GM23338 (cell line): ENCODE data around the gene OGA. TPM values are rescaled to one million over a fixed set of nuclear protein-coding genes. Genes with fewer than 3 reads are reported as not detected.

Experiments
- ATAC-seq: fragments of 200-7000 bp; cut with Tn5 transposase; 3 replicates; pipeline ENCODE4 v1.9.1; 2020
- DNase-seq: peaks from one replicate; pipeline ENCODE4 v3.0.0-alpha.2; 2015; ENCODE audit warnings: low spot score
- H2AFZ ChIP-seq: fragments of 200-600 bp; sonication (generic); 2 replicates; pipeline ENCODE4 v1.8.0; 2016; ENCODE audit warnings: antibody characterized with exemption, mild to moderate bottlenecking, moderate library complexity
- H3F3A ChIP-seq: fragments of 200-600 bp; sonication (generic); replicated peaks from 2 replicates; pipeline ENCODE4 v1.8.0; 2017; ENCODE audit warnings: antibody characterized with exemption, mixed run types, low read depth
- H3K27ac ChIP-seq: fragments of 200-600 bp; sonication (generic); 2 replicates; pipeline ENCODE4 v1.6.1; 2016; ENCODE audit warnings: low read depth
- H3K27me3 ChIP-seq: fragments of 200-600 bp; sonication (generic); 2 replicates; pipeline ENCODE4 v1.8.0; 2016; ENCODE audit warnings: mild to moderate bottlenecking, mixed run types, moderate library complexity; ENCODE audit not compliant: insufficient read depth
- H3K36me3 ChIP-seq: fragments of 200-600 bp; sonication (generic); 2 replicates; pipeline ENCODE4 v1.8.0; 2016; ENCODE audit warnings: mild to moderate bottlenecking; ENCODE audit not compliant: insufficient read depth
- H3K4me1 ChIP-seq: fragments of 200-600 bp; sonication (generic); 2 replicates; pipeline ENCODE4 v1.8.0; 2016; ENCODE audit warnings: mild to moderate bottlenecking, moderate library complexity; ENCODE audit not compliant: insufficient read depth
- H3K4me2 ChIP-seq: fragments of 200-600 bp; sonication (generic); 2 replicates; pipeline ENCODE4 v1.7.1; 2017; ENCODE audit warnings: mixed run types
- H3K4me3 ChIP-seq: fragments of 200-600 bp; sonication (generic); 2 replicates; pipeline ENCODE4 v1.6.1; 2016; ENCODE audit warnings: mixed run types
- H3K79me2 ChIP-seq: fragments of 200-600 bp; sonication (generic); replicated peaks from 2 replicates; pipeline ENCODE4 v1.8.0; 2017; ENCODE audit warnings: mild to moderate bottlenecking; ENCODE audit not compliant: insufficient read depth
- H3K9me2 ChIP-seq: fragments of 200-600 bp; sonication (generic); 2 replicates; pipeline ENCODE4 v1.8.0; 2017; ENCODE audit not compliant: insufficient read depth
- H4K20me1 ChIP-seq: fragments of 200-600 bp; sonication (generic); replicated peaks from 2 replicates; pipeline ENCODE4 v1.8.0; 2017; ENCODE audit warnings: mild to moderate bottlenecking; ENCODE audit not compliant: insufficient read depth
- H3K27ac Mint-ChIP-seq: 2 replicates; pipeline ENCODE4 v1.8.0; 2020; ENCODE audit warnings: inconsistent platforms, mild to moderate bottlenecking, moderate library complexity, mixed read lengths
- H3K27me3 Mint-ChIP-seq: 3 replicates; pipeline ENCODE4 v1.8.0; 2022; ENCODE audit warnings: low read depth, mild to moderate bottlenecking, moderate library complexity, mixed read lengths, inconsistent platforms; ENCODE audit not compliant: insufficient read depth, poor library complexity
- H3K36me3 Mint-ChIP-seq: 3 replicates; pipeline ENCODE4 v1.8.0; 2021; ENCODE audit warnings: low read depth, mild to moderate bottlenecking, inconsistent platforms, moderate library complexity, mixed read lengths
- H3K4me1 Mint-ChIP-seq: 3 replicates; pipeline ENCODE4 v1.8.0; 2020; ENCODE audit warnings: mild to moderate bottlenecking, inconsistent platforms, mixed read lengths
- H3K4me3 Mint-ChIP-seq: 3 replicates; pipeline ENCODE4 v1.8.0; 2021; ENCODE audit warnings: moderate library complexity, mild to moderate bottlenecking, inconsistent platforms, mixed read lengths
- H3K9me3 Mint-ChIP-seq: 3 replicates; pipeline ENCODE4 v1.8.0; 2020; ENCODE audit warnings: moderate library complexity, mild to moderate bottlenecking, inconsistent platforms, mixed read lengths
- CREB1 ChIP-seq: fragments of 250-450 bp; sonication (Bioruptor Pico); IDR thresholded peaks from 2 replicates; pipeline ENCODE4 v1.5.0; 2020; ENCODE audit warnings: low read depth, mild to moderate bottlenecking, moderate library complexity
- CTCF ChIP-seq, 2 experiments: fragments of 200-600 bp in 1 of 2; sonication (generic) in 1 of 2; conservative IDR thresholded peaks; 2 replicates each; pipeline versions ENCODE4 v1.5.1 to v1.6.1; 2016 to 2017; ENCODE audit warnings: antibody characterized with exemption in 2 of 2, low read depth in 2 of 2, mild to moderate bottlenecking in 2 of 2, moderate library complexity in 1 of 2
- EZH2 ChIP-seq: fragments of 200-600 bp; sonication (generic); IDR thresholded peaks from one replicate; pipeline ENCODE4 v1.8.0; 2017; ENCODE audit warnings: antibody characterized with exemption, mild to moderate bottlenecking, low read depth; ENCODE audit not compliant: unreplicated experiment
- EZH2phosphoT487 ChIP-seq: fragments of 200-600 bp; sonication (generic); IDR thresholded peaks from one replicate; pipeline ENCODE4 v1.8.1; 2018; ENCODE audit warnings: antibody characterized with exemption; ENCODE audit not compliant: unreplicated experiment
- JUNB ChIP-seq: IDR thresholded peaks from one replicate; pipeline ENCODE4 v1.6.1; 2016; ENCODE audit warnings: antibody characterized with exemption; ENCODE audit not compliant: unreplicated experiment
- NANOG ChIP-seq: IDR thresholded peaks from 2 replicates; pipeline ENCODE4 v1.6.1; 2016; ENCODE audit warnings: antibody characterized with exemption, borderline replicate concordance
- POLR2AphosphoS5 ChIP-seq: IDR thresholded peaks from 2 replicates; pipeline ENCODE4 v1.6.1; 2016; ENCODE audit warnings: antibody characterized with exemption, low read depth
- ZNF462 ChIP-seq: fragments of 250-450 bp; sonication (Bioruptor Pico); IDR thresholded peaks from 2 replicates; pipeline ENCODE4 v1.5.0; 2020; ENCODE audit warnings: mild to moderate bottlenecking, moderate library complexity
- polyA plus RNA-seq: library from polyadenylated mRNA; unstranded; fragments of >200 nt; fragmentation: Nextera tagmentation; extraction: Ambion mirVana; gene quantifications from 2 replicates; pipeline ENCODE4 v1.2.1, GENCODE V29; 2016
- total RNA-seq: library from RNA; depleted of rRNA; stranded (reverse); fragments of >200 nt; shearing (Covaris generic); gene quantifications from 2 replicates; pipeline ENCODE4 v1.2.3, GENCODE V29; 2014
- TF ChIP-seq, protein P1 (sequence below): IDR thresholded peaks from 2 replicates; pipeline ENCODE4 v1.6.1; 2016; ENCODE audit warnings: antibody characterized with exemption

The OGA gene
- total and polyA plus RNA-seq, 2 experiments from 2014 or later: 68.4 to 131 TPM

DNA sequence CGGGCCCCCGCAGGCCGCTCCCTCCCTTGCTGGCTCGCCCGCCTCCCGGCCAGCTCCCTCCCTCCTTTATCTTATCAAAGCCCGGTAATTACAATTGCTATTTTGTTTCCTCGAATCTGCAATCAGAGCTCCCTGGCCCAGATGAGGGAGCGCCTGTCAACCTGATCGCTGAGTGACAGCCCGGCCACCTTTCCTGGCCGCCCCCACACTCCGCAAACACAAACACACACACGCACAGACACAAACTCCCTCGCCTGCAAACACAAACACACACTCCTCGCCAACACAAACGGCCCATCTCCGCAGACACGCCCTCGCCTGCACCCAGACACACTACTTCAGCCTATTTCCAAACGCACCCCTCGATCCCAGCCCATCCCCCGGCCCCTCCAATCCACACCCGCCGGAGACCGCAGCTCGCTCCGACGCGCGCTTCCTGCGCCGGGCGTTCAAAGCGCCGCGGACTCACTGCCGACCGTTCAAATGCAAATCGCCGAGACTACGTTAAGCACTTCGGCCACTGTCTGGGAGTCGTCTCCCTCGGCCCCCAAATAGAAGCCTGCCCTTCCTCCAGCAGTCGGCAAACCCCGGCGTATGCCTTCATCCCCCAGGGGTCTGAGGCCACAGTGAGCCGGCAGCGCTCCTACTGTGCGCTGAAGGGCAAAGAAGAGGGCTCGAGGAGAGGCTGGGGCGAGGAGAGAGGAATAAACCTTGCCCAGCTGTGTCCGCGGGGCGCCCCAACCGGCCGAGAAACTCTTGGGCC lies 39.3 kb downstream of the OGA start:
- peak overlapping the region; percentile 95 for H3K4me2 ChIP-seq
- H3K27me3 Mint-ChIP-seq: peaks cover 53% of the 10 kb centered on the region

More for the DNA sequence above, 39.3 kb downstream of the OGA start:
- peaks cover 10% of the 10 kb centered on the region for H3K36me3 Mint-ChIP-seq
- H3K9me3 Mint-ChIP-seq: no peaks in the 10 kb centered on the region; the same call in 2 of the 3 replicates
- DNase-seq (peak; percentile 96), ATAC-seq (peak; percentile 20)
- H3K4me3 Mint-ChIP-seq: peak overlapping the region; percentile 72
- no peaks in the 10 kb centered on the region for H3K36me3 ChIP-seq
- H2AFZ ChIP-seq: peak overlapping the region; percentile 72; the same call in 1 of the 2 replicates
- peak overlapping the region; percentile 93 for H3K27ac ChIP-seq
- H3K27me3 ChIP-seq: peaks cover 48% of the 10 kb centered on the region
- H4K20me1 ChIP-seq: no peaks in the 10 kb centered on the region
- peak overlapping the region; percentile 23; the same call in 1 of the 2 replicates for H3K27ac Mint-ChIP-seq
- H3K4me1 Mint-ChIP-seq: peaks cover 52% of the 10 kb centered on the region
- TF ChIP-seq CREB1 (CRISPR knock-in tag) (peak; percentile 84), JUNB (no peak), EZH2phosphoT487 (no peak), NANOG (peak; percentile 6; the same call in 1 of the 2 replicates), EZH2 (no peak), POLR2AphosphoS5 (no peak), CTCF (conservative IDR thresholded peaks at IDR 0.05; ENCODE audit: low read depth in 2 of 2) (no peak), ZNF462 (CRISPR knock-in tag) (no peak)
- TF ChIP-seq, protein P1, sequence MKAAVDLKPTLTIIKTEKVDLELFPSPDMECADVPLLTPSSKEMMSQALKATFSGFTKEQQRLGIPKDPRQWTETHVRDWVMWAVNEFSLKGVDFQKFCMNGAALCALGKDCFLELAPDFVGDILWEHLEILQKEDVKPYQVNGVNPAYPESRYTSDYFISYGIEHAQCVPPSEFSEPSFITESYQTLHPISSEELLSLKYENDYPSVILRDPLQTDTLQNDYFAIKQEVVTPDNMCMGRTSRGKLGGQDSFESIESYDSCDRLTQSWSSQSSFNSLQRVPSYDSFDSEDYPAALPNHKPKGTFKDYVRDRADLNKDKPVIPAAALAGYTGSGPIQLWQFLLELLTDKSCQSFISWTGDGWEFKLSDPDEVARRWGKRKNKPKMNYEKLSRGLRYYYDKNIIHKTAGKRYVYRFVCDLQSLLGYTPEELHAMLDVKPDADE: no peak
- H3K4me3 ChIP-seq: peak overlapping the region; percentile 78
- H3K4me1 ChIP-seq: peaks cover 62% of the 10 kb centered on the region
- H3F3A ChIP-seq: peaks cover 23% of the 10 kb centered on the region
- H3K79me2 ChIP-seq: peaks cover 11% of the 10 kb centered on the region; the same call in 1 of the 2 replicates
- no peaks in the 10 kb centered on the region for H3K9me2 ChIP-seq
